NCI-H2081 (cell line): Measurements from ENCODE around the gene WARS2.

Source experiments
- DNase-seq, 2 experiments: peaks; one replicate each; lab custom pipeline; 2025; lab: John Stamatoyannopoulos, UW

The WARS2 gene

DNA sequence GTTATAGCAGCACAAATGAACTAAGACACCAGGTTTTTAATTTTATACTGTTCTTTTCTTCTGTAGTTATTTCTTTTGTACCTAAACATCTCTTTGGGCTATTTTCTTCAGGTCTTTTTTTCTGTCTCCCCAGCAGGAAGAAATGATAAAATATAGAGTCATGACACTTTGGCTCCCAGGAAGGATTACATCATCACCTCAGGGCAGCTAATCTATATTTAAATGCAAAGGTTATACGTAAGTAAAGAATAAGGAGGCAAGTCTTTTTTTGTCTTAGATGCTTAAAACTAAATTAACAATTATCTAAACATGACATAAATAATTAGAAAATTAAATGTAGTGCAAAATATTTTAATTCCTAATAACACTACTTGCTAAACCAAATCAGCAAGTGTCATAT lies 57.0 kb downstream of the WARS2 start:
- DNase-seq: no peak

DNA sequence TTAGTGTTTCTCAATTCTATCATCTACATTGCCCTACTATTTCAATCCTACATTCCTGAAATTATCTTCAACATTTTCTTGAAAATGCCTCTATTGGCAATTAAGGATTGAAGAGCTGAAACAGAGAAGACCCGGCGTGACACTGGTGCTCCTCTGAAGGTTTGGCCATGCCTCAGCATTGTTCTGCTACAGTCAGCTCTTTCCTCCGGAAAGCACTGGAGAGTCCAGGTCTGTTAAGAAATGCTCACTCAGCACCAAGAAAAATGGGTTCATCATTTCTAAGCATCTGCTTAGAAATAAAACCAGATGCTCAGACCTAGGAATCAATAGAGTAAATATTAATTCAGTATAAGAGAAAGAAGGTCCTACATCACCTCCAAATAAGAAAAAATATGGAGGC lies 58.8 kb downstream of the WARS2 start:
- DNase-seq: no peak

DNA sequence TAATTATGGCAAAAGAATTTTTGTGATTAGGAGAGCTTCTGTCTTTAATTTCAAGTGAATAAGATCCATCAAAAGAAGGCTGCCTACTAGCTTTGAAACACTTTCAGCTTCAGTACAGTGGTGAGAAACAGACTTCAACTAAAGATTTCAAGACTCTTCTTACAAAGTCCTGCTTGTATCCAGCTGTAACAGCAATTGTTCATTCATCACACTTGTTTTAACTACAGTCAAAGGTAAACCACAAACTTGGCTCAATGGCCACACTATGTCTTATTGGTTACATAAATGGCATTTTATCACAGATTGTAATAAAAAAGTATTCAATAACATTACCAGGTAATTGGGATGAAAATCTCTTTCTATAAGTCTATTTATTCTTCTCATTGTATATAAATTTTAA lies 59.2 kb downstream of the WARS2 start:
- DNase-seq: no peak

DNA sequence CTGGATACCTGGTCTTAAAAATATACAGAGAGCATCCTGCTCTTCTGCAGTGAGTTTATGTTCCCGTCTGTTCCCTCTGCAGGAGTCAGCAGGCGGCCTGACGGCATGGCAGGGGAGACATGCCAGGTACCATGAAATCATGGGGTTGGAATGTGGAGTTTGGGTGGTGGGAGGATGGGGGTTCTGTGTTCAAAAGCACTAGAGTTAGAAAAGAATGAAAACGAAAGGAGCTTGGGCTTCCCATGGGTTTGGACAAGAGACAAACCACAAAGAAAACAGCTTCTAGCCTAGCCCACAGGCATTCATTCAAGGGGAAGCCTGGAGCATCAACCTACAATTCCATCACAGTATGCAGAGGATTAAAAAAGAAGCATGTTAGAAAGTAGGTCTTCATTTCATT lies 59.9 kb downstream of the WARS2 start:
- no peak for DNase-seq

DNA sequence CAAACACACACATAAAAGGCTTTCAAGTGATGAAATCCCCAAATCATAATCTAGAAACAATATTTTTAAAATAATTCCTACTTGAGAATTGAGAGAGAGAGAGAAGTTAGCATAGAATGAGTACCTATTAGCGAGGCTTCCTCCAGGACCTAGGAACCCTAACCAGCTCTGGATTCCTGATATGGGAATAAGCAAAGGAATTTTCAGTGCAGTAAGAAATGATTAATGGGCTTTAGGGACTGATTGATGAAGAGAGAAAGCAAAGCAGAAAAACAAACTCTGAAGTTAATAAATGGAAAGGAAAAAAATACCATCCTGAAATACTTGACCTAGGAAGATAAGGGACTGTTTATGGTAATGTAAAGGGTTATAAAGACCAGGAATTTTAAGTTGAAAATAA lies 60.6 kb downstream of the WARS2 start:
- no peak for DNase-seq

DNA sequence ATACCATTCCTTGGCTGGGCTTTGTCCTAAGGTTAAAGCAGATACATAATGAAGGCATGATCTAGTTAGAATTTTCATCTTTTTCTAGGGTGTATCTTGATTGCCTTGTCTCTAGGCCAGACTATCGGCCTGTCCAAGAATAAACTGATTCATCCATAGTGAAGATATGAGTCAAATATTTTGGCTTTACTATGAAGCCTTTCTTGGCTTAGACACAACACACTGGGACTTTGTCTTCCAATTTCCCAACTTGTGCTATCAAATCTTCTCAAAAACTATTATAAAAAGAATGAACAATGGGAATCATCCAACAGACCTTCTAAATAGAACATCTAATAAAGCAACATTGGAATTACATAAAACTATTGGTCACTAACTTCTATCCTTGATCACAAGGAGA lies 64.8 kb downstream of the WARS2 start:
- no peak for DNase-seq

DNA sequence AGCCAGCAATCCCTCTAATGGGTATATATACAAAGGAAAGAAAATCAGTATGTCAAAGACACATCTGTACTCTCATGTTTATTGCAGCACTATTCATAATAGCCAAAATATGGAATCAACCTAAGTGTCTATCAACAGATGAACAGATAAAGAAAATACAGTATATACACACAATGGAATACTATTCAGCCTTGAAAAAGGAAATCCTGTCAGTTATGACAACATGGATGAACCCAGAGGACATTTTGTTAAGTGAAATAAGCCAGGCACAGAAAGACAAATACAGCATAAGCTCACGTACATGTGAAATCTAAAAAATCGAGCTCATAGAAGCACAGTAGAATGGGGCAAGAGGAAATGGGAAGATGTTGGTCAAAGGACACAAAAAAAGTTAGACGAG lies 69.1 kb downstream of the WARS2 start:
- no peak for DNase-seq

DNA sequence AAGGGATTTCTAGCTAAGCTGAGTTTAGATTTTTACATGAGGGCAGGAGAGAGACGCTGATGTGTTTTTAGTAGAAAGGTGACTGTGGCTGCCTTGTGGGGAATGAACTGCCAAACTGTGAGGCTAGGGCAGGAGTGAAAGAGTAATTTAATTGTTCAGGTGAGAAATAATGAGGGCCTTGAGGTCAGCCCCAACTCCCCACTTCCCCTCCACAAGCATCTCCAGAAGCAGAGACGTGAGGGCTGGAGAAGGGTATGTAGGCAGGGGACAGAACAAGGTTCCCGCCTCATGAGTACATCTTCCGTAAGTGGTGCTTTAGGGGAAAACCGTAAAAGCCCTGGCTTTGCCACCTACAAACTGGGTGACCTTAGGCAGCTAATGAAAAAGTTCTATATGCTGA lies 70.8 kb downstream of the WARS2 start:
- DNase-seq: no peak

DNA sequence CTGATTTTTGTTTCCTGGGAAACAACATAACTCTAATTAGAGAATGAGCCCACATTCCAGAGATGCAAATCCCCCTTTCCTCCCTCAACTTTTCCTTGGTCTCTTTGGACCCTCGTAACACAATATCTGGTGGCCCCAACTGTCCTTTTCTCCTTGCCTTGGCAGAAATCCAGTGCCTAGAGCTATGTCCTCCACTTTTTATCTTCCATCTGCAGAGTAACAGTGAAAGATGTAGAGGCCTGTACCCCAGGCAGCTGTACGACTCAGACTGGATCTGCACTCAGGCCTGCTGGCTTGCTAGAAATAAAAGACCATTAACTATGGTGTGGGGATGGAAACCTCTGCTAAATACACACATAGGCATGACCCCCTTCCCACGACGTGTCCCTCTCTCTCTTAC lies 72.0 kb downstream of the WARS2 start:
- DNase-seq: no peak

DNA sequence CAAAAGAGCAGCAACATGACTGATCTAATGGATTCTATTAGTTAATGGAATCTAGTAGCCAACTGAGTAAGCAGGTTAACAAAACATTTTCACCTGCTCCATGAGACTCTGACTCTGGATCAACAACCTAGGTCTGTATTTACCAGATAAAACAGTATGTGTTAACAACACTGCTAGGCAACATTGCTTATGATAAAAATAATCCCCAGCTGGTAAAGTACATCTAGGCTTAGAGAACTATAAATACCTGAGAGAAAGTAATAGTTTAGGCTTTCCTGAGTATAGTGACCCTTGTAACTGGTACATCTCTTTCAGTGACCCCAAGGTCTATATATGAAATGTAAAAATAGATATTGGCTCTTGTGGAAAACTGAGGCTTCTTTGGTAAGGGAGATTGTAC lies 78.8 kb downstream of the WARS2 start:
- no peak for DNase-seq

DNA sequence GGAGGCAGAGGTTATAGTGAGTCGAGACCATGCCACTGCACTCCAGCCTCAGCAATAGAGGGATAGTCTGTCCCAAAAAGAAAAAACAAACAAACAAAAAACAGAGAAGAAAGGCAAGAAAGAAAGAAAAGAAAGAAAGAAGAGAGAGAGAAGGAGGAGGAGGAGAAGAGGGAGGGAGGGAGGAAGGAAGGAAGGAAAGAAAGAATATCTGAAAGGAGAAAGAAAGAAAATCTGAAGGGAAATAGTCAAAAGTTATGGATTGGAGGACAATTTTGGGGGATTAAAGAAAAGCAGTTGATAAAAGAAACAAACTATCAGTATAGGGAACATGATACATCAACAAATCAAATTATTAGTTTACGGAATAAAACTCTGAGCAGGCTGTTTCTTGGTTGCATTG lies 84.9 kb downstream of the WARS2 start:
- no peak for DNase-seq

DNA sequence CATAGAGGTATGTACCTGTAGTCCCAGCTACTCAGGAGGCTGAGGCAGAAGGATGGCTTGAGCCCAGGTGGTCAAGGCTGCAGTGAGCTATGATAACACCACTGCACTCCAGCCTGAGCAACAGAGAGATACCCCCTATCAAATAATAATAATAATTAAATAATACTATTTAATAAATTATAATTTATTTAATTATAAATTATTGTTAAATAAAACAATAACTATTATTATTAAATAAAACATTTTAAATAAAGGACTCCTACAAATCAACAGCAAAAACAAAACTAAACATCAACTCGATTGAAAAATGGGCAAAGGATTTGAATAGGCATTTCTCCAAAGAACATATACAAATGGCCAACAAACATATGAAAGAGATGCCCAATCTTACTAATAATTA lies 86.5 kb downstream of the WARS2 start:
- DNase-seq: no peak

DNA sequence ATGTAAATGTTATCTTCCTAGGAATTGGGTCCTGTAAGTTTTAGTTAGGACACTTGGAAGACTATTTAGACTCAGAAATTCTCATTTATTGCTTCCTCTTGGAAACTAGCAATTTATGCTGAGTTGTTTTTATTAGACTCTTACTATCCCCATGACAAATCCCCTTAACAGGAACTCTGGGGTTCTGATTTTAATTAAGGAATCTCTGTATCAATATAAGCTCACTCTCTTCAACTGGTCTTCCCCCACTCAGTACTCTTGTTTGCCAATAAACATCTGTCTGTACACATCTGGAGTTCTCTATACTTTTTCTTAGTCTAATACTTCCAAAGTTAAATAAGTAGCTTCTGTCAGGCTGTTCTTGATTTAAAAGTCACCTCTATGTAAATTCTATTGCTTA lies 88.2 kb downstream of the WARS2 start:
- no peak for DNase-seq

DNA sequence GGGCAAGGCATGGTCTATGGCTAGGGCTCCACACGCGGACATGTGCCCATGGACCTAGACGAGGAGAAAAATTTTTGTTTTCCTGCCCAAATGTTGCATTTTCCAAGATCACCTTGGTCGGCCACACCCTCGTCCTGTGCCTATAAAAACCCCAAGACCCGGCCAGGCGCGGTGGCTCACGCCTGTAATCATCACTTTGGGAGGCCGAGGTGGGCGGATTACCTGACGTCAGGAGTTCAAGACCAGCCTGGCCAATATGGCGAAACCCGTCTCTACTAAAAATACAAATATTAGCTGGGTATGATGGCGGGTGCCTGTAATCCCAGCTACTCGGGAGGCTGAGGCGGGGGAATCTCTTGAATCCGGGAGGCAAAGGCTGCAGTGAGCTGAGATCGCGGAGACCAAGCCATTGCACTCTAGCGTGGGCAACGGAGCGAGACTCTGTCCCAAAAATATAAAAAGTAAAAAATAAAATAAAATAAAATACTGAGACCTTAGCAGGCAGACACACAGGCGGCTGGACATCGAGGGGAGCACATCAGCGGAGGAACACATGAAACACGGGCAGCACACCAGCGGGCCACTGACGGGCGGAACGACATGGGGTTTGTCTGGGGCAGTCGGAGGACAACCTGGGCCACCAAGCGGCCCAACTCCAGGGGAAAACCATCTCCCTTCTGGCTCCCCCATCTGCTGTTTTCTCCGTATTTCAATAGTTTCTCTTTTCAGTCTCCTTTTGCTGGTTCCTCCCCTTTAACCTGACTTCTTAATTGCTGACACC lies 91.6 kb downstream of the WARS2 start:
- DNase-seq: no peak

DNA sequence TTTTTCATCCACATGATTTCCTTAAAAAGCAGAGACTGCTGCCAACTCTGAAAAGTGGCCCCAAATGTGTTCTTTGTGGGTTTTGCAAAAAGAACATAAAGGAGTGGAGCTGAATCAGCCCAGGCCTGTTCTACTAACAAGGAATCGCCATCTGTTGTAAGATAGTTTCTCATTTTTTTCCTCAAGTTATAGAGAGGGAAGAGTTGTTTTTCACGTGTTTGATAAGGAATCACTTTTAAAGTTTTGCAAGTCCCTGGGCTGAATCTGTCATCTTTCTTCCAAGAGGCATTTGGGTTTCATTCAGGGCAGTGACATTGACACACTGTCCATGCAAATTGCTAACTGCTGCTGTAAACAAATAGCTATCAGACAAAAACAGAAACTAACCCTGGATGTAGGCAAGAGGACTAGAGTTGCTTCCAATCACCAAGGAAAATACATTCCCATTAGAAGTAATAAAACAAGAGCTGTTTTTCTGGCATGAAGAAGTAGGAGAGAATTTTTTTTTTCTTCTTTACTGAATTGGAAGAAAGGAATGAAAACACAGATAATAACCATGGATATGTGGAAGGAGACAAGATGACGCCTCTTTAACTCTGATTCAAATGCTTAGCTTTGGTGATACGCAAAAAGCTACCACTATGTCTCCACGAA lies 93.5 kb downstream of the WARS2 start:
- DNase-seq: no peak

DNA sequence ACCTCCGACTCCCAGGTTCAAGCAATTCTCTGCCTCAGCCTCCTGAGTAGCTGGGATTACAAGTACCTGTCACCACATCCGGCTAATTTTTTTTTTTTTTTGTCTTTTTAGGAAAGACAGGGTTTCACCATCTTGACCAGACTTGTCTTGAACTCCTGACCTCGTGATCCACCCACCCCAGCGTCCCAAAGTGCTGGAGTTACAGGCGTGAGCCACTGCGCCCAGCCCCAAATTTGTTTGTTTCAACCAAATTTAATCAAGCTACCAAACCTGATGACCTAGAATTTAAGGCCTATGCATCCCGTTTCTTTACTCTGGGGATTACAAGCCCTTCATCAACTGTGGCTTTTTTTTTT lies 94.0 kb downstream of the WARS2 start:
- DNase-seq: no peak

DNA sequence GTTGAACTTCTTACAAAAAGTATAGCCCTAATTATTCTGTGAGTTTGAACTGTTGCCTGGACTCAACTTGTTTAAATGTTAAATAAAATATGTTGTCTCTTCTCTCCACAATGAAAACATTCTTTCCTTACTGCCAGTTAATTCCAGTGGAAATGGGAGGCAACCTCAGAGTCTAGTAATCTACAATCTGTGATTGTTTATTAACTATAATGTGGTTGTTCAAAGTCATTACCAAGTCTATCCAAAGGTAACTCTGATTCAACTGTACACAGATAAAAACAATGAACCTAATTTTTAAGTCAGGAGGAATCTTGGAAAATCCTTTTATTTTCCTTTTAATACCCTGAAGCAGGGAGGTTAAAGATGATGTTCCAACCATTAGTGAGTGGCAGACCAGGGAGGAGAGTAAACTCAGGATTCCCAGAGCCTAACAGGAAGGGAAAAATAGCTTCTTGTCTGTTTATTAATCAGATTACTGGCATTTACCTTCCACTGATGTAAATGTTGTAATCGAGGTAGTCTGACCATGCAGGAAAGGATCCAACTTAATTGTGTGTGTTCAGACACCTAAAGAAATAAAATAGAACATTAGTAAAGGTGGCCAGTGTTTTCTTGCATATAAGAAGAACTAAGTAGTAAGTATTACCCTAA lies 95.2 kb downstream of the WARS2 start:
- DNase-seq: no peak

DNA sequence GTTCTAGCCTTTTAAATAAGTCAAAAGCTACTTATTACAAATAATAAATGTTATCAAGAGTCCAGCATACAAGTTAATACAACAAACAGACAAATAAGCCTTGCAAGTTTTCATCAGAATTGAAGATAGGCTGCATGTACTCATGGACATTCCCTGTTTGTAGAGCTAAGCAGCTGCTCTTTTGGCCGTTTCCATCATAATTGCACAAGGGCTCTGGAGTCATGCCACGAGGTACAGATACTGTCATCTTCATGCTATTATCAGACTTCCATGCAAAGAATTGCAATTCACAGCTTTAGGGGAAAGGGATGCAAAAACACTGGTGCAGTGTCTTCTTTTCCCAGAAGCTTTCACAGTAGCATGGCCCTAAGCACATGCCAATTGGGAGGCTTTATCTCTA lies 99.5 kb downstream of the WARS2 start:
- no peak for DNase-seq

DNA sequence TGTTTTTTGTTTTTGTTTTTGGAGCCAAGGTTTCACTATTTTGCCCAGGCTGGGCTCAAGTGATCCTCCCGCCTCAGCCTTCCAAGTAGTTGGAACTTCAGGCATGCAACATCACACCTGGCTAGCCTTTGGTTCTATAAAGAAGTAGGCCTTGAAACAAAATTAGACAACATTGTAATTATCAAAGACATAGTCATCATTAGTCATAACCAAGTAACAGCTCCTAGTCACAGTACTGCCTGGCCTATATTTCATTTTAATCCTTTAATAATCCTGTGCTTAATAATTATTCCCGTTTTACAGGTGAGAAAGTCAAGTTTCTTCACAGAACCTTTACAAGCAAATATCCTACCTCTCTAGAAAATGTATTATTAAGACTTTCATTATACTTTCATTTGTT lies 100.0 kb downstream of the WARS2 start:
- DNase-seq: no peak

DNA sequence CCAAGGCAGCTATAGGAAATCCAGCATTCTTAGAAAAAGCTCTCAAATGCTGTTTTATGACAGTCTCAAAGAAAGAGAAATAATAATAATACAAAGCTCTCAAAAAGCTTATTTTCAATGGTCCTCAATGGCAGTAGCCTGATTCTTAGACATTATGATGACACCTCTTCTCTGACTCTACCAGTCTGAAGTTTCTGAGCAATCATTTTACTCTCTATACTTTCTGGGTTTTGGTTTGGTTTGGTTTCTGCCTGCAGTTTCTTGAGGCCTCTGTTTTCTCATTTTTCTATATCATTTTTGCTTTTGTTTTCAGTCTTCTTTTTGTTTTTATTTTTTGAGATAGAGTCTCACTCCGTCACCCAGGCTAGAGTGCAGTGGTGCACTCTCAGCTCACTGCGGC lies 102.1 kb downstream of the WARS2 start:
- DNase-seq: no peak

DNA sequence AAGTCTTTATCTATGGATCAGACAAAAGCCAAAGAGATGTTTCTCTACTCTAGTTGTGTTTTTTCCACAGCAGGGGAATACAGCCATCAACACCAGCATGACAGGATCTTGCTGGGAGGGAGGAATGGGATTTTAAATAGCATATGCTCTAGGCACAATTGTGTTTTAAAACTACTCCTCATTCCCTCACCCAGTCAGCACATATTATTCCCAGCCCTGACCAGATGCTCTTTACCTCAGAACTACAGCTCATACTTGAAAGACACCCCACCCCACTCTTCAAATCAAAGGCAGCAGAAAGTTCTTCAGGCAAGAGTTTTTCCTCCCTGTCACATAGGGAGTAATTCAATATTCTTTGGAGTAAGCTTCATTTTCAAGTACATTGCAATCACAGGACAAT lies 106.1 kb downstream of the WARS2 start:
- no peak for DNase-seq

DNA sequence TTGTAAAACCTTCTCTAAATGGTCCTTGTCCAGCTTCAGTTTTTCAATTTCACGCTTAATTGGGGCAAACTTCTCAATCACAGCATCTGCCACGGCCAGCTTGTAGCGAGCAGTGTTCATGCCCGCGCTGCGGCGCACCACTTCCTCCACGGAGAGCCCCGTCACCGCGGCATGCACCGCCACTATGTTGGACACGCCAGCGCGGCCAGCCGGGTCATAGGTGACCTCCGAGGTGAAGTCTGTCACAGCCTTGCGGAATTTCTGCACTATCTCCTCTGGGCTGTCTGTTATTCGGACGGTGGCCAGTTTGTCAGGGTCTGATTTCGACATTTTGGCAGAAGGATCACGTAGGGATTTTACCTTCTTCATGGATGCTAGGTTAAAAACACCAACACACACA lies 107.5 kb downstream of the WARS2 start:
- DNase-seq: no peak

DNA sequence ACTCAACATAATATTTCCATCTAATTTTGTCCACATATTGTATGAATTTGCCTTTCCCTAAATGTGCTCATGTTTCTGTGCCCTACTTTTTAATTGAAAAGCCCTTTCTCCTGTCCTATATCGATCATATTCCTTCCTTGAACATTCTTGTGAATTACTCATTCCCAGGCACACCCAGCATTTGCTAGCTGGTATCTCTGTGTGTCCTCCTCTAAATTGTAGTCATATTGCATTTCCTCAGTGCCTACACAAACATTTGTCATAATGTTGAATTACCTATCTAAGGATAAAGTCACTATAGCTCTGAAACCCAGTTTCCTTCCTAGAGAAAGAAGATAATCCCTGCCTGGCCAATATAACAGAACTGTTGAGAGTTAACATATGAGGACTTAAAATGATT lies 112.7 kb downstream of the WARS2 start:
- DNase-seq: no peak

DNA sequence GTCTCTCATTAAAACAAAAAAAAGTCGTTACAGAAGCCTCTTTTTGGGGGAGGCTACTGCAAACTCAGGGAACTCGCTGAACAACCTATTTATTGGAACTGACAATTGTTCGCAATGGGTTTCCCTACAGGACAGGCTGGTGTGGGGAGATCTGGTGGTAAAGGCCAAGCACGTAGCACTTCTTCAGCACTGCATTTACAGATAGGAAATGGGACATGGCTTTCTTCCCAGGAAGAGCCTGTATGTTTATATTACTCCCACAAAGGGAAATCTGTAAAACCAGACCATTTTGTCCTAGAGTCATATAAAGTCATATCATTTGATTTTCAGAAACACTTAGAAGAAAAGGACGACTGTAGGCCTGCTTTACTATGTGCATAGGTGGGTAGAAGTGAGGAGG lies 113.5 kb downstream of the WARS2 start:
- no peak for DNase-seq
